Pancreas (tissue), 10 donors: ENCODE measurements around the gene PLXNA3. TPM values are rescaled to one million over a fixed set of nuclear protein-coding genes. Genes with fewer than 3 reads are reported as not detected.

Source experiments
- ATAC-seq, 4 donors: fragments of 200-7000 bp; cut with Tn5 transposase; one replicate each; pipeline versions ENCODE4 v1.8.0 to v1.9.1; 2020; ENCODE audit warnings: mild to moderate bottlenecking in 4 of 4, moderate library complexity in 4 of 4
- DNase-seq, 6 donors: peaks; one replicate each; pipeline ENCODE4 v3.0.0-alpha.2; 2020
- FAIRE-seq: peaks from 2 replicates; lab custom pipeline; 2012; peaks lifted over from hg19 to GRCh38; lab: Jason Lieb, UNC
- H3K27ac ChIP-seq, 4 donors: fragments of 200-600 bp; sonication (generic); 1 replicate in 3 of 4; 2 replicates in 1 of 4; pipeline versions ENCODE4 v1.5.0 to v1.8.0; 2020
- H3K27me3 ChIP-seq, 4 donors: fragments of 200-600 bp; one replicate each; pipeline ENCODE4 v1.8.0; 2021
- H3K36me3 ChIP-seq, 3 donors: fragments of 200-600 bp; sonication (generic) in 1 of 3; one replicate each; pipeline versions ENCODE4 v1.5.0 to v1.8.0; 2020 to 2021
- H3K4me1 ChIP-seq, 3 donors: fragments of 200-600 bp; one replicate each; pipeline ENCODE4 v1.8.0; 2021
- H3K4me3 ChIP-seq, 4 donors: fragments of 200-600 bp; sonication (generic) in 2 of 4; one replicate each; pipeline versions ENCODE4 v1.5.0 to v1.8.0; 2020 to 2021
- H3K9me3 ChIP-seq, 4 donors: fragments of 200-600 bp; one replicate each; pipeline ENCODE4 v1.8.0; 2021
- CTCF ChIP-seq, 4 donors: fragments of 200-600 bp; sonication (generic) in 3 of 4; IDR thresholded peaks; one replicate each; pipeline versions ENCODE4 v1.5.0 to v1.8.0; 2021; ENCODE audit warnings: antibody characterized with exemption in 4 of 4
- WGBS, 2 donors: extraction: QIAGEN DNeasy Blood & Tissue Kit; methylation state at CpG; one replicate each; pipeline ENCODE4 v1.1.7; 2013; 5-methylcytosine and 5-hydroxymethylcytosine counted together
- intact Hi-C, 3 donors: fragments of 100-400 bp; cut with DNase I; formaldehyde crosslinking; loops; one replicate each; pipeline versions ENCODE4 v1.11.1 to v1.14.2; 2022
- polyA plus RNA-seq, 2 donors: library from polyadenylated mRNA; stranded (reverse); fragments of 200-250 nt; gene quantifications; one replicate each; pipeline ENCODE4 v1.2.3, GENCODE V29; 2013
- total RNA-seq, 6 donors: library from RNA; stranded (reverse); fragmentation: NEBNext Ultra II Directional in 4 of 6; extraction: Animal tissue kit (Norgen Biotek cat#: 25700) in 4 of 6; gene quantifications; one replicate each; pipeline versions ENCODE4 v1.2.1 to v1.2.4, GENCODE V29; 2021 to 2023
- donor health status: healthy with polysubstance abuse.
- donor health status: DM: no; HTN: no; CAD: no; lungs with moderate emphysema.
- donor health status: DM: no; HTN: no; CAD: no.
- donor health status: control.
- donor health status: control.
- donor health status: Bipolar disorder and iron deficiency.
- donor health status: DM: yes; HTN: yes; CAD: no.
- donor health status: DM: no; HTN: no; CAD: no.
- donor health status: DM: no; HTN: no; CAD: no.
- donor health status: DM: yes; HTN: yes; CAD: no.

The PLXNA3 gene
- total and polyA plus RNA-seq, 8 donors = 10.5 to 40.7 (median 16.3) TPM

- WGBS, 2 donors = 78 to 81% methylated on average over 21 to 24 of the region's 24 CpGs
- intact Hi-C loops = no loop called here
- H3K9me3 ChIP-seq = no peaks in the 10 kb centered on the region
- H3K27ac ChIP-seq = no peak overlapping the region
- H3K36me3 ChIP-seq = peaks cover 0 to 6% (median 0%) of the 10 kb centered on the region in 3 donors
- DNase-seq (peak in 1 of 6 donors; percentile 67), ATAC-seq (no peak), FAIRE-seq (no peak)
- H3K27me3 ChIP-seq = no peaks in the 10 kb centered on the region
- no peak overlapping the region for H3K4me3 ChIP-seq
- H3K4me1 ChIP-seq = no peaks in the 10 kb centered on the region
- no peak for TF ChIP-seq CTCF (IDR thresholded peaks at IDR 0.05)
These were observed 49.7 kb downstream of the PLXNA3 start for GRCh38 chrX:154507673-154508383.

- peaks cover 0 to 6% (median 0%) of the 10 kb centered on the region in 3 donors for H3K36me3 ChIP-seq
- no peaks in the 10 kb centered on the region for H3K4me1 ChIP-seq
- no peaks in the 10 kb centered on the region for H3K9me3 ChIP-seq
- ATAC-seq (no peak), DNase-seq (peak in 1 of 6 donors; percentile 69), FAIRE-seq (no peak)
- no peak overlapping the region for H3K27ac ChIP-seq
- H3K4me3 ChIP-seq = no peak overlapping the region
- no peak for TF ChIP-seq CTCF (IDR thresholded peaks at IDR 0.05)
- intact Hi-C loops = no loop called here
- H3K27me3 ChIP-seq = no peaks in the 10 kb centered on the region
- WGBS, 2 donors = 82 to 84% methylated on average over 13 of the region's 13 CpGs
These were observed 50.3 kb downstream of the PLXNA3 start for GRCh38 chrX:154508384-154508745.

GRCh38 chrX:154509455-154509854, 51.4 kb downstream of the PLXNA3 start:
- ATAC-seq (no peak), DNase-seq (no peak), FAIRE-seq (no peak)
- H3K4me3 ChIP-seq = no peak overlapping the region
- H3K4me1 ChIP-seq = no peaks in the 10 kb centered on the region
- no peak for TF ChIP-seq CTCF (IDR thresholded peaks at IDR 0.05)
- whole genome bisulfite sequencing, 2 donors = 86 to 97% methylated on average over 5 of the region's 5 CpGs
- no peaks in the 10 kb centered on the region for H3K27me3 ChIP-seq
- H3K36me3 ChIP-seq = peaks cover 0 to 6% (median 0%) of the 10 kb centered on the region in 3 donors
- H3K9me3 ChIP-seq = no peaks in the 10 kb centered on the region
- no peak overlapping the region for H3K27ac ChIP-seq
- intact Hi-C loops = no loop called here

- Histone ChIP-seq H3K9me3 (no peaks in the 10 kb centered on the region), H3K27ac (no peak overlapping the region), H3K4me3 (no peak overlapping the region), H3K27me3 (no peaks in the 10 kb centered on the region), H3K4me1 (no peaks in the 10 kb centered on the region), H3K36me3 (peaks cover 0 to 6% (median 0%) of the 10 kb centered on the region in 3 donors)
- DNase-seq = no peak
- no peak for TF ChIP-seq CTCF (IDR thresholded peaks at IDR 0.05)
- no peak for FAIRE-seq
- WGBS, 2 donors = 81 to 83% methylated on average over 12 of the region's 12 CpGs
- intact Hi-C loops = no loop called here
- no peak for ATAC-seq
These were observed 53.7 kb downstream of the PLXNA3 start for GRCh38 chrX:154511761-154512160.

- intact Hi-C loops = no loop called here
- ATAC-seq (no peak), DNase-seq (no peak), FAIRE-seq (no peak)
- TF ChIP-seq CTCF (IDR thresholded peaks at IDR 0.05) = no peak
- Histone ChIP-seq H3K27ac (no peak overlapping the region), H3K4me3 (no peak overlapping the region), H3K27me3 (no peaks in the 10 kb centered on the region), H3K4me1 (no peaks in the 10 kb centered on the region), H3K9me3 (no peaks in the 10 kb centered on the region), H3K36me3 (no peaks in the 10 kb centered on the region)
- 87 to 94% methylated on average over 16 of the region's 16 CpGs for WGBS, 2 donors
These were observed 54.9 kb downstream of the PLXNA3 start for GRCh38 chrX:154512879-154513553.
